PC-9 (cell line): Measurements from ENCODE around the gene GNAS. TPM values are rescaled to one million over a fixed set of nuclear protein-coding genes. Genes with fewer than 3 reads are reported as not detected.

Source experiments
- BruUV-seq: library from RNA; stranded (reverse); fragments of 400-500 nt; replicated peaks from 2 replicates; lab custom pipeline; 2021; lab: Mats Ljungman, UMichigan
- CTCF ChIA-PET: fragments of 300-600 bp; sonication (Branson Sonifier 250); formaldehyde crosslinking; loops from one replicate; lab custom pipeline; 2022; ENCODE audit warnings: antibody characterized with exemption; lab: Charles Lee
- POLR2A ChIA-PET: fragments of 300-600 bp; sonication (Branson Sonifier 250); formaldehyde crosslinking; loops from one replicate; lab custom pipeline; 2022; ENCODE audit warnings: antibody characterized with exemption; ENCODE audit not compliant: unreplicated experiment; lab: Charles Lee
- DNase-seq, 2 experiments: peaks; one replicate each; pipeline versions ENCODE4 v3.0.0 to v3.0.0-alpha.2; 2015 to 2022; ENCODE audit warnings: mixed read lengths in 1 of 2
- H2AFZ ChIP-seq: fragments of 200-600 bp; sonication (generic); 2 replicates; pipeline ENCODE4 v1.8.1; 2017; ENCODE audit warnings: antibody characterized with exemption
- H3F3A ChIP-seq: fragments of 200-600 bp; sonication (generic); 2 replicates; pipeline ENCODE4 v1.8.1; 2017; ENCODE audit warnings: antibody characterized with exemption, mild to moderate bottlenecking, low read depth; ENCODE audit not compliant: insufficient read depth
- H3K27ac ChIP-seq: fragments of 200-600 bp; sonication (generic); 2 replicates; pipeline ENCODE4 v1.6.1; 2016; ENCODE audit warnings: mixed run types
- H3K27me3 ChIP-seq: fragments of 200-600 bp; sonication (generic); 2 replicates; pipeline ENCODE4 v1.6.1; 2016; ENCODE audit warnings: low read depth, mixed run types; ENCODE audit not compliant: insufficient read depth
- H3K36me3 ChIP-seq: fragments of 200-600 bp; sonication (generic); 2 replicates; pipeline ENCODE4 v1.6.1; 2016; ENCODE audit warnings: low read depth, mixed run types
- H3K4me1 ChIP-seq: fragments of 200-600 bp; sonication (generic); replicated peaks from 2 replicates; pipeline ENCODE4 v1.6.1; 2016; ENCODE audit warnings: mixed run types; ENCODE audit not compliant: insufficient read depth
- H3K4me2 ChIP-seq: fragments of 200-600 bp; sonication (generic); 2 replicates; pipeline ENCODE4 v1.6.1; 2017; ENCODE audit warnings: mixed run types
- H3K4me3 ChIP-seq: fragments of 200-600 bp; sonication (generic); 2 replicates; pipeline ENCODE4 v1.6.1; 2016; ENCODE audit warnings: mixed run types
- H3K79me2 ChIP-seq: fragments of 200-600 bp; sonication (generic); 2 replicates; pipeline ENCODE4 v1.6.1; 2017; ENCODE audit warnings: low read depth, mixed run types
- H3K9me2 ChIP-seq: fragments of 200-600 bp; sonication (generic); 2 replicates; pipeline ENCODE4 v1.8.1; 2017; ENCODE audit warnings: mild to moderate bottlenecking; ENCODE audit not compliant: insufficient read depth
- H3K9me3 ChIP-seq: fragments of 200-600 bp; sonication (generic); 2 replicates; pipeline ENCODE4 v1.8.1; 2016; ENCODE audit warnings: low read depth; ENCODE audit not compliant: insufficient read depth
- H4K20me1 ChIP-seq: fragments of 200-600 bp; sonication (generic); 2 replicates; pipeline ENCODE4 v1.8.1; 2017; ENCODE audit not compliant: insufficient read depth
- CTCF ChIP-seq: fragments of 200-600 bp; sonication (generic); conservative IDR thresholded peaks from 2 replicates; pipeline ENCODE4 v1.6.1; 2017; ENCODE audit warnings: mixed run types, antibody characterized with exemption, mild to moderate bottlenecking, moderate library complexity
- EZH2 ChIP-seq: fragments of 200-600 bp; sonication (generic); IDR thresholded peaks from 2 replicates; pipeline ENCODE4 v1.8.0; 2017; ENCODE audit warnings: antibody characterized with exemption, low read depth
- intact Hi-C: fragments of 100-400 bp; cut with micrococcal nuclease; formaldehyde crosslinking; loops from one replicate; pipeline ENCODE4 v1.10.0; 2022; ENCODE audit not compliant: unreplicated experiment
- total RNA-seq: library from RNA; stranded (reverse); gene quantifications from 2 replicates; pipeline ENCODE4 v1.2.3, GENCODE V29; 2021

The GNAS gene
- total RNA-seq, 1 experiment from 2014 or later, result 929 TPM

DNA sequence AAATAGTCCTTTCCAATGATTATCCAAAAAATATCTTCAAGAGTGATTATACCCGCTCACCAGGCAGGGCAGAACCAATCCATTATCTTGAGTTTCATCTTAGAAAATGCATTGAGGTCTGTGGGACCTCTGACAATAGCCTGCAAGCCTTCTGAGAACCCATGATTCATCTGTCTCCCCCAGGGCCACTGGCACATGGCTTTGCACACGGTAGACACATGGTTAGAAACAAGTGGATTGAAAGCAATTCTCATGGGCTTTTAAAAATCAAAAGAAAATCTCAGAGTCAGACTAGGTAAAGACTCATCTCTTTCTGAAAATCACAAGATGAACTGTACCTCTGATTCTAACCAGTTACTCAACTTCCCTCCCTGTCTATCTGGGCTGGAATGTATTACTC lies 17.3 kb upstream of the GNAS start:
- H3F3A ChIP-seq, result no peaks in the 10 kb centered on the region
- no TSS peak for BruUV-seq
- ChIA-PET POLR2A (no interaction called here), CTCF (no interaction called here)
- no peak overlapping the region for H3K27ac ChIP-seq
- TF ChIP-seq CTCF (no peak), EZH2 (no peak)
- 0 out of 2 replicates have a peak, but pooled peaks cover 5% of the 10 kb centered on the region for H4K20me1 ChIP-seq
- no peaks in the 10 kb centered on the region for H3K79me2 ChIP-seq
- no peak overlapping the region for H3K4me2 ChIP-seq
- 0 out of 2 replicates have a peak, but pooled peaks cover 6% of the 10 kb centered on the region for H3K36me3 ChIP-seq
- H3K27me3 ChIP-seq, result peaks cover 71% of the 10 kb centered on the region
- DNase-seq, result no peak
- H3K4me1 ChIP-seq, result no peaks in the 10 kb centered on the region
- H2AFZ ChIP-seq, result no peak overlapping the region
- H3K4me3 ChIP-seq, result no peak overlapping the region
- intact Hi-C loops, result loop anchor here (5.0 to 10.0 kb wide), 2 partner anchors 183 to 600 kb away; partner anchors contain the start of gene STX16
- H3K9me2 ChIP-seq, result no peaks in the 10 kb centered on the region
- H3K9me3 ChIP-seq, result no peaks in the 10 kb centered on the region

- CTCF ChIA-PET, result interaction anchor here (0.6 kb wide), 1 partner anchor 31 kb away, joined by 11 read pairs; no protein-coding TSS in a partner anchor
- H3K27me3 ChIP-seq, result peaks cover 60% of the 10 kb centered on the region
- H3K27ac ChIP-seq, result no peak overlapping the region
- H4K20me1 ChIP-seq, result 0 out of 2 replicates have a peak, but pooled peaks cover 5% of the 10 kb centered on the region
- no peaks in the 10 kb centered on the region for H3K79me2 ChIP-seq
- H3K4me2 ChIP-seq, result no peak overlapping the region
- TF ChIP-seq EZH2 (no peak), CTCF (no peak)
- H3K36me3 ChIP-seq, result 0 out of 2 replicates have a peak, but pooled peaks cover 6% of the 10 kb centered on the region
- no peaks in the 10 kb centered on the region for H3K4me1 ChIP-seq
- H3K9me2 ChIP-seq, result no peaks in the 10 kb centered on the region
- intact Hi-C loops, result loop anchor here (5.0 to 10.0 kb wide), 2 partner anchors 184 to 602 kb away; partner anchors contain the start of gene STX16
- POLR2A ChIA-PET, result no interaction called here
- H3K4me3 ChIP-seq, result no peak overlapping the region
- no TSS peak for BruUV-seq
- no peaks in the 10 kb centered on the region for H3F3A ChIP-seq
- no peaks in the 10 kb centered on the region for H3K9me3 ChIP-seq
- H2AFZ ChIP-seq, result no peak overlapping the region
- DNase-seq, result no peak
Observed at GRCh38 chr20:58836616-58837204, 15.8 kb upstream of the GNAS start.

DNA sequence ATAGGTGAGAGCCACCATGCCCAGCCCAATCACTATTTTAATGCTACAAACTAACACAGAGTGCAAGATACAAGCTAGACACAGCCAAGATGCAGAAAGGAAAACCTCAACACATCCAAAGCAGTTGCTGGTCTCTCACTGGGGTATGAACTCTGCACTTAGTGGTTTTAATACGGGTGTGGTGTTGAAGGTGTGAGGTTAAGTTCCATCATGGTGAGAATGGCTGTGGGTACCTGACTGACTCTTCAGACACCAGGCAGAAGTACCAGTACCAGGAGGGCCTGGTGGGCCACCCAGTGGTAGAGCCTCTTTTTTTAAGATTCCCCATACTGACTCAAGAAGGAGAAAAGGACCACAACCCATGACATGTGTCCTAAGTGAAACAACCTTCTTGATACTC lies 14.8 kb upstream of the GNAS start:
- intact Hi-C loops, result loop anchor here (2.0 to 10.0 kb wide), 3 partner anchors 185 to 603 kb away; partner anchors contain the start of gene STX16
- peaks cover 55% of the 10 kb centered on the region for H3K27me3 ChIP-seq
- H3K36me3 ChIP-seq, result 0 out of 2 replicates have a peak, but pooled peaks cover 6% of the 10 kb centered on the region

More for the DNA sequence above, 14.8 kb upstream of the GNAS start:
- no peaks in the 10 kb centered on the region for H3K79me2 ChIP-seq
- TF ChIP-seq CTCF (no peak), EZH2 (no peak)
- H2AFZ ChIP-seq, result no peak overlapping the region
- H3K4me3 ChIP-seq, result no peak overlapping the region
- POLR2A ChIA-PET, result interaction anchor here (0.7 kb wide), 1 partner anchor 439 kb away, joined by 3 read pairs; no protein-coding TSS in a partner anchor
- H3K4me2 ChIP-seq, result no peak overlapping the region
- no peaks in the 10 kb centered on the region for H3K9me3 ChIP-seq
- no peaks in the 10 kb centered on the region for H3K9me2 ChIP-seq
- no peak for DNase-seq
- H3K27ac ChIP-seq, result no peak overlapping the region
- BruUV-seq, result no TSS peak
- CTCF ChIA-PET, result no interaction called here
- H3F3A ChIP-seq, result no peaks in the 10 kb centered on the region
- H3K4me1 ChIP-seq, result no peaks in the 10 kb centered on the region
- H4K20me1 ChIP-seq, result no peaks in the 10 kb centered on the region
